HG02840 (cell line): Measurements from ENCODE around the gene CD82.
A peak's percentile ranks its signal among the peaks of the same experiment; 100 is the strongest.

ENCODE experiments used
- ATAC-seq: cut with Tn5 transposase; IDR thresholded peaks from one replicate; pipeline ENCODE4 v1.9.1; 2021; ENCODE audit warnings: mild to moderate bottlenecking, moderate library complexity, moderate number of reproducible peaks; ENCODE audit not compliant: unreplicated experiment, low FRiP score

Gene CD82

DNA sequence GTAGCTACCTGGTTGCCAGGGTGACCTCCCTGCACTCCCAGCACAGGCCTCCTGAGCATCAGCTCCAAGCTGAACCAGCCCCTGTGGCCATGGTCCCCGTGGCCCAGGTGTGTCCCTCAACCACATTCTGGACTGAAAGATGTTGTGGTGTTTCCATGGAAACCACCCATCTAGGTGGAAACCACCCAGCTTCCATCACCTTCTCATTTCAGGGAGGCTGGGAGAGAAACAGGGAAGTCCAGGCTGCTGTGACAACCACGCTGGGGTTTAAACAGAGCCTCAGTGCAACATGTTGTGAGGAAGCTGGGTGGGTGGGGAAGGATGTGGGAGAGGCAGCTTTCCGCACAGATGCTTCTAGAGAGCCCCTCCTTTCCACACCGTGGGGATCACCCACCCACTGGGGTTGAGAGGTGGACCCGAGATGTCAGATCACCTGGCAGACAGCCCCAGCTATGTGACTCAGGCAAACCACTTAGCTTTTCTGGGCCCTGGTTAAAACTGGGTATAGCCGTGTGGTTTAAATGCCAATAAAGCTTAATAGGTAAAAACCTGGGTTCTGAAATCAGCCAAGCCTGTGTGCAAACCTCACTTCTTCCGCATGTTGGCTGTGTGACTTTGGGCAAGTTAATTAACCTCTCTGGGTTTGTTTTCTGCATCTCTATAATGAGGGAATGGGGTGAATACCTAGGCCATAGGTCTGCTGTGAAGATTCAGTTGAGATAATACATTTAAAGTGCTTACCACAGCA lies 46.4 kb downstream of the CD82 start:
- peak; percentile 39 for ATAC-seq

DNA sequence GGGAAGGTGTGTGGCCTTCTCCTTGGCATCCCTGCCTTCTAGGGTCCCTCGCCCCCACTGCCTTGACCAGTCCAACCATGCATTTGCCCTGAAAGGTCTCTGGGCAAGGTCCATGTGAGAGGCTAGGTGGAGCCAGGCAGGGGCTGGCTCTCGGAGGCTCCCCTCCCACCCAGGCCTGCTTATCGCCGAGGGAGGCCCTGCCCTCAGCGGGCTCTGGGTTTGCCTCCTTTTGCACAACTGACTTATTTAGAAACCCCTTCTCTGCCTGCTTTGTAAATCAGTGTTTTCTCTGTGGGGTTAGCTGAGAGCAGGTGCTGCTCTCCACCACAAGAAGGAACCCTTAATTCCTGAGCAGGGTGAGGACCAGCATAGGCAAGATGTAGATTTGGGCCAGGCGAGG lies 47.7 kb downstream of the CD82 start:
- ATAC-seq, result no peak

DNA sequence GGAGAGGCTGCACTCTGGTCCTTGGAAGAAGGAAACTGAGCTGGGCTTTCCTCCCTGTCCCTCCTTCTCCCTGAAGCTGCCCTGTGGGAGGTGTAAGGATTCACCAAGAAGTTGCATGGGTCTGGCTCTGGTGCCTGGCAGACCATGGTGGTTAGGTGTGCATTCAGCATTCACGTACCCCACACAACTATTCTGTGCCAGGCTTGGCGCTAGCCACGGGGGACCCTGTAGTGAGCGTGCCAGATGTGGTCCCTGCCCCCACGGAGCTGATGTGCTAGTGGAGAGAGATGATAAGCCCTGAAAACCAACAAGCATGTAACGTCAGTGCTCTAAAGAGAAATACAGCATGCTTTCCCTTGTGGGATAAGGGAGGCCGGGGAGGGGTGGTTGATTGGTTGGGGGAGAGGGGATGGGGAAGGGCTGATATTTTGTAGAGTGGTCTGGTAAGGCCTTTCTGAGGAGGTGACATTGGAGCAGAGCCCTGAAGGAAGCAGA lies 48.9 kb downstream of the CD82 start:
- no peak for ATAC-seq

DNA sequence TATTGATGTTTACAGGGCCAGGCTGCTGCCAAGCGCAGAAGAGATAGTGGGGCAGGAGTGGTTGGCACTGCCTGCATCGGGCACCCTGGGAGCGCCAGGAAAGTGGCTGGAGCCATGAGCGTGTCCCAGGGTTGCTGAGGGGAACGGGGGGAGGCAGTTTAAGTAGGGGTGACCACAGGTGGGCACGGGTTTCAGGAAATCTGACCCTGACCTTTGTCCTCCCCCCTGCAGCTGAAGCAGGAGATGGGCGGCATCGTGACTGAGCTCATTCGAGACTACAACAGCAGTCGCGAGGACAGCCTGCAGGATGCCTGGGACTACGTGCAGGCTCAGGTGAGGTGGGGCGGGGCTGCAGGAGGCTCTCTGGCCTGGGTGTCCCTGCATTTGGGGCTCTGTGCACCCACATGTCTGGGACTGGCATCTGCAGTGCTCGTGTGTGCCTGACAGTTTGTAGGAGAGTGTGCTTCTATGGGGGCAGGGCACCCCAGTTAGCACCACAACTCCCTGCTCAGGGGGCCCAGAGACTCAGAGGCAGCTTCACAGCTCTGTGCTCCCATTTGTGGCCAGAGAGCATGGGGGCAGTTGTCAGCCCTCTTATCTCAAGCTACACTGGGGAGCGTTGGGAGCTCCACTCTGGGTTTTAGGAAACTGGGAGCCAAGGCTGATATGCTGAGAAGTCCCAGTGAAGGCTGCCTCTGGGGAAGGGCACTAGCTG lies 49.7 kb downstream of the CD82 start:
- ATAC-seq, result no peak

DNA sequence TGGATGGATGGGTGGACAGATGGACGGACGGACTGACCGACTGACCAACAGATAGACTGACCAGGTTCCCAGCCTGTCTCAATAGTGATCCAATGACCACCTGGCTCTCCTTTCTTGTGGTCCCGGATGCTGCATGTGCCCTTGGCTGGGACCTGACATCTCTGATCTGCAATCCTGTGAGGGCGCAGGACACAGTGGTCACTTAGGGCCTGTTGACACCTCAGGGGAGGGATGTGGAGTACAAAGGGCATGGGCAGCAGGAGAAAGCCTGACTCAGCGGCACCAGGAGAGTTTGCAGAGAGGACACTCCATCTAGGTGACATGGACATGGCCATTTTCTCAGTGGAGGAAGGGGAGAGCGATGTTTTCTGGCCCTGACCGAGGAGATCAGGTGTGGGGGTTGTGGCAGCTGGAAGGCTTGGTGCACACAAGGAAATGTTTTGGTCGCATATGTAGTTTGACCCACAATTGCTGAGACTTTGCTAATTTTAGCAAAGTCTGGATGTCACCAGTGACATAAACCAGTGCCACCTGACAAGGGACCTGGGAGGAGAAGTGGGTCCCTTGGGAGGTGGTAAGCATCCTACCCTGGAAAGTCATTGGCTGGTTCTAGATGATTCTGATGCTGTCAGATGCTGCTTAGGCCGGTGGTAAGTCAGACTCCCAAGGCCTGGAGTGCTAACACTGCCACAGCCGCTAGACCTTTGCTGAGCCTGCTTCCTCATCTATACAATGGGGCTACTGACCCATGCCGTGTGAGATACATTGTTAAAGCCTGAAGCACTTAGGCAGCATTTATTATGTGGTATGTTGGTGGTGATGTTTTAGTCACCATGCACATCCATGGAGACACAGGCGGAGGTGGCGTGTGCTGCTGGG lies 50.7 kb downstream of the CD82 start:
- ATAC-seq, result no peak

DNA sequence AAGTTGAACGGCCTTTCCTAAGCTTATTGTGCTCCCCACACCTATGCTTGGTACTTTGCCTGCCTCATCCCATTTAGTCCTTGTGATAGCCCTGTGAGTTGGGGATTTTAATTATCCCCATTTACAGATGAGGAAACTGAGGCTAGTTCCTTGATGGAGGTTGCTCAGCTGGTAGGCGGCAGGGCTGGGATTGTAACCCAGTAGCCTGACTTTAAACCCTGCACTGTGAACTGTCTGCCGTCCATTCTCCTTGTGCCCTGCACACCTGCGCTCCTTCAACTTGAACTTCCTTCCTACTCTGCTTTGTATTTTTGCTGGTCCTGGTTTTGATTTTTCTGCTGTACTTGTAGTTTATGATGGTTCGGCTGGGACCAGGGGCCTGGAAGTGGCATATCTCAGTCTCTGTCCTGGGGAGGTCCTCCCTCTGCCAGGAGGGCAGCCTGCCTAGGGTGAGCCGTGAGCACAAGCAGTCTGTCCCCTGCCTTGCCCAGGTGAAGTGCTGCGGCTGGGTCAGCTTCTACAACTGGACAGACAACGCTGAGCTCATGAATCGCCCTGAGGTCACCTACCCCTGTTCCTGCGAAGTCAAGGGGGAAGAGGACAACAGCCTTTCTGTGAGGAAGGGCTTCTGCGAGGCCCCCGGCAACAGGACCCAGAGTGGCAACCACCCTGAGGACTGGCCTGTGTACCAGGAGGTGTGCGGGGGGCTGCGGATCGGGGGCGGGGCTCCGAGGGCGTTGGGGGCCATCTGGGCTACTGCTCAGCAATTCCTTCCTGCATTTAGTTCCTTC lies 52.4 kb downstream of the CD82 start:
- no peak for ATAC-seq

DNA sequence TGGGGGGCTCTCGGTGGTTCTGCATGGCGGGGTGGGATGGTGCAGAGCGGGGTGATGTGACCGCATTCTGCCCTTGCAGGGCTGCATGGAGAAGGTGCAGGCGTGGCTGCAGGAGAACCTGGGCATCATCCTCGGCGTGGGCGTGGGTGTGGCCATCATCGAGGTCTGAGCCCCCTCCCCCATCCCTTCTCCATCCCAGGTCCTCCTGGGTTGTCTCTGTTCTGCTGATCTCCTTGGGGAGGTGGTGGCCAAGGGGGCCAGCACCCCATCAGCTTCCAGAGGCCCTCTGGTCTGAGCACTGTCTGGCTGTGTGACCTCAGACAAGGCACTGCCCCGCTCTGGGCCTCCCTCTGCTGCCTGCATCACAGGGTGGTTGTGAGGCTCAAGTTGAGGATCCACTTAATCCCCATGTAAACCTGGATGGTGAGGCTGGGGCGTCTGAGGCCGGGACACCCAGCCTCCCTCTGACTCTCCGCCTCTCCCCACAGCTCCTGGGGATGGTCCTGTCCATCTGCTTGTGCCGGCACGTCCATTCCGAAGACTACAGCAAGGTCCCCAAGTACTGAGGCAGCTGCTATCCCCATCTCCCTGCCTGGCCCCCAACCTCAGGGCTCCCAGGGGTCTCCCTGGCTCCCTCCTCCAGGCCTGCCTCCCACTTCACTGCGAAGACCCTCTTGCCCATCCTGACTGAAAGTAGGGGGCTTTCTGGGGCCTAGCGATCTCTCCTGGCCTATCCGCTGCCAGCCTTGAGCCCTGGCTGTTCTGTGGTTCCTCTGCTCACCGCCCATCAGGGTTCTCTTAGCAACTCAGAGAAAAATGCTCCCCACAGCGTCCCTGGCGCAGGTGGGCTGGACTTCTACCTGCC lies 53.3 kb downstream of the CD82 start:
- no peak for ATAC-seq

DNA sequence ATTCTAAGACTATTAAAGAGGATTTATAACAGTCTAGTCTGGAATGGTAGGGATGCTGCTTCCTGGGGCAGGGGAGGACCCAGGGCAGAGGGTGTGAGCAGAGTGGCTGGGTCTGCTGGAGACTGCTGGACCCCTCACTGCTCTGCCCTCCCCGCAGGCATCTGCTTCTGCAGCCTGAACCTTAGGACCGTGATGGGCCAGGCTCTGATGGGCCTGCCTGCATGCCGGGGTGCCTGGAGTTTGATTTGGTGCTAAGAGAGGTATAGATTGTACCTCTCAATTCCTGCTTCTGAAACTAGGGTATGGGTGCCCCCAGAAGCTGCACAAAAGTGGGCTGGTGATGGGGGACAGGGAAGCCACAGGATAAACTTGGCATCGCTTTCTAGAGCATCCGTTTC lies 54.9 kb downstream of the CD82 start:
- ATAC-seq, result no peak

DNA sequence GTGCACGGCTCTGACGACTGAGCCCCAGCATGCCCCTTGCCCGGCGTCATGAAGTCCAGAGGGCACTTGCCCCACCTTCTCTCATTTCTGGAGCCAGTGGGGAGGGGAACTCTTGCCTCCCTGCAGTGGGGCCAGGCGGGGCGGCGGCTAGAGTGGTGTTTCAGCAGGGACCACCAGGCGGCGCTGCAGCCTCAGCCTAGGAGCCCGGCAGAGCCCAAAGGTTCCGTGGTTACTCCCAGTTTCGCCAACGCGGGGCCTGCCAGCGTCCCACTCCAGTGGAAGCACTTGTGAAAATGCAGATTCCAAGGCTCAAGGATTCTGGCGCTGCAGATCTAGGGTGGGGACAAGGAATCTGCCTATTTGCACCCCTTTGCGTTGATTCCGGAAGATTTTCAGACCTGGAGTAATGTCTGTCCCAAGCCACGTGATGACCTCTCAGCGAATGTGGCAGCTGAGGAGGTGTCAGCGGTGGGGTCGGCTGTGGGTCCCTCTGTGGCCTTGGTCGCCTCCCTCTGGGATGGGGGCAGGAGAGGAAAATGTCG lies 55.7 kb downstream of the CD82 start:
- ATAC-seq, result no peak

DNA sequence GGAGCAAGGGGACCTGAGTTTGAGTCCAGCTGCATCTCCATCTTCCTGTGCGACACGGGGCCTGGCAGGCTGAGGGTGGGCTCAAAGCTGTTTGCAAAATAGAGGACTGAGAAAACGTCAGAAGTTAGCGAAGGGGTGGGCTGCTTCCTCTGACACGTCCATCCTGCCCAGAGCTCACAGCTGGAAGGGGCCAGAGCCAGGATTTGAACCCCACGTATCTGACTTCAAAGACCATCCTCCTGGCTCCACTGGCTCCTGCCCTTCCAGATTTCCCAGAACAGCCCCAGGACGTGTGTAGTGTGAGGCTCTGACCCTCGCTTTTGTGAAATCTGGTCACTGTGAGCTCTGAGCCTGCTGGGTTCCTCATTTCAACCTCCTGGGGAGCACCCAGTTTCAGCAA lies 56.3 kb downstream of the CD82 start:
- ATAC-seq, result no peak

DNA sequence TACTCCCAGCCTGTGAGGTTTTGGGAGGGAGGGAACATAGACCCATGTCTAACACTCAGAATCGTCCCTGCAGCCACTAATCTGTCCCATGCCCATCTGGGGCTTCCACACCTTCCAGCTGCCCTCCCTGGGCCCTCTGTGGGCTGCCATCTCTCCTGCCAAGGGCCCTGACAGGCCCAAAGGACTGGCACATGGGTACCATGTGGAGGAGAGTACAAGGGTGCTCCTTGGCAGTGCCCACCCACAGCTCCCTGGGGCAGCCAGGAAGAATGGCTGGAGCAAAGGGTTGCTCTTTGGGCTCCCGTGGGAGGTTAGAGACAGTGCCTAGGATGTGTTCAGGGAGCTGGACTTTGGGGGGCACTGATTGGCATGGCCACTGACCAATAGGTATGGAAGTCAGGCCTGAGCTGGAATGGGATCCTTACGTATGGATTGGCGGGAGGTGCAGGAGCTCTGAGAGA lies 56.8 kb downstream of the CD82 start:
- no peak for ATAC-seq

DNA sequence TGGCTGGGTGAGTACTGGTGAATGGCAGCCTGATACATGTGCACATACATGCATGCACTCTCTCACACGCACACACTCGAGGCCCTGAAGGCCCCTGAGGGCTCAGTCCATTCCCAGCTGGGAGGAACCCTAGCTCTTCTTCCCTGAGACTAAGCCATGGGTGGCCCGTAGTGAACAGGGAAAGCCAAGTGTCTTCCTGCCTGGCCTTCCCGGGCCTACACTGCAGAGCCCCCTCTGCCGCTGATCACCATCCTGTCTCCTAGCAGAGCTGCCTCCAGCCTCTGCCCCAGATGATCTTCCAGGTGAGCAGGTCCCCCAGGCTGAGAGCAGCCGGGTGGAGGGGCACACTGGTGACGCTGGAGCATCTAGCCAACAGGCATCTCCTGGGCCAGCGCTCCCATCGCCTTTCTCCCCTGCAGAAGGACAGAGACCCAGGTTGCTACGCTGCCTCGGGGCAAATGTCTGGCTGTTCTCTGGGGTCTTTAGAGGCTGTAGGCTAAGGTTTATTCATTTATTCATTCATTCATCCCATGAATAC lies 57.3 kb downstream of the CD82 start:
- ATAC-seq, result no peak

DNA sequence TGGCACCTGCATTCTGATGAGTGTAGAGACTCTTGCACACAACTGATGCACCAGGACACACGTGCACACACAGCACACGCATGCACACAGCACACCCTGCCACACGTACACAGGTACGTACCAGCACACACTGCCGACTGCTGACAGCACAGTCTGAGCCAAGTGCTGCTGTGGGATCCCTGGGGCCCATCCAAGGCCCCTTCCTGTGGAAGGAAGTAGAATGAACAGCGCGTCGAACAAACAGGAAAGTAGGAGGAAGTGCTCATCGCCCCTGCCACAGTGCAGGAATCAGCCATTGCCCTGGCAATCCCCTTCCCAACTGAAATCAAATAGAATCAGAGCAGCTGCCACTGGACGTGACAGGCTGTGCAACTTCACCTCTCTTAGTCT lies 57.9 kb downstream of the CD82 start:
- no peak for ATAC-seq

DNA sequence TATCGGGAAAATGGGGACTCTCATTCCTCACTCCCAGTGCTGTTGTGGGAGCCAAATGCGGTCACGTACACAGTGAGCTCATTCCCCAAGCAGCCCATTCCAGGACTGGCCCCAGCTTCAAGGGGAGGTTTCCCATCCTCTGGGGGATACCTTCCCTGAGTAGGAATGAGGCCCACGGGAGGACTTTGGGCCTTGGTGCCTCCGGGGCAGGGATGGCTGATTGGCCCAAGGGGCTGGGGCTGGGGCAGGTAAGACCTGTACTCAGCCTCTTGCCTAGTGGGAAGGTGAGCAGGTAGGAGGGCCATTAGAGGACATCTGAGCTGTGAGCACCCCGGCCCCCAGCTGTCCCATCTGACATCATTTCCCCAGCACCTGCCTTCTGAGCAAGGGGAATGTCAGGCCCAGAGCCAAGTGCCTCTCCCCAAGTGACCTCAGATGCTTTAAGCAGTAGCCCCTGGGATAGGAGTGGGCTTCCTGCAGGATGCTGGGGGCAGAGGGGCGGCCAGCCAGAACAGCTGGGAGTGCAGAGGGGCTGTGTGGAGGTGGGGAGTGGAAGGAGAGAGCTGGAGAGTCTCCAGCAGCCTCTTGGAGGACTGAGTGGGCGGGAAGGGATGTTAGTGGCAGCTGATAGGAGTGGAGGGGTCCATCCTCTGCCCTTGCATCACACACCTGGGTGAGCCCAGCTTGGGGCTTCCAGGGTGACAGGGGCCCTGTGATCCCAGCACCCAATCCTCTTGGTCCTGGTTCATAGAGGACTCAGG lies 58.4 kb downstream of the CD82 start:
- no peak for ATAC-seq

DNA sequence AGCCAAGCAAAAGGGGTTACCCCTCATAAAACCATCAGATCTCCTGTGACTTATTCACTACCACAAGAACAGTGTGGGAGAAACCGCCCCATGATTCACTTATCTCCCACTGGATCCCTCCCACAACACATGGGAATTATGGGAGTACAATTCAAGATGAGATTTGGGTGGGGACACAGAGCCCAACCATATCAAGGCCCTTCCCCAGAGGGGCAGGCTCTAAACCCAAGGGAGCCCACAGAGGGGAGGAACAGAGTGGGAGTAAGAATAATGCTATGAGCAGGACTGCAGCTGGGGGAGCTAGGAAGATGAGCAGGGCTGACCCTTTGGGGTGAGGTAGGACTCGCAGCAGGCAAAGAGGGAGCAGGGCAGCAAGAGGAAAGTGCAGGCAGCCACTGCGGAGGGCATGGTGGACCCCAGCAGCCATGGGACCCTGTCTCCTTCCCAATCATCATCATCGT lies 59.3 kb downstream of the CD82 start:
- ATAC-seq, result no peak

DNA sequence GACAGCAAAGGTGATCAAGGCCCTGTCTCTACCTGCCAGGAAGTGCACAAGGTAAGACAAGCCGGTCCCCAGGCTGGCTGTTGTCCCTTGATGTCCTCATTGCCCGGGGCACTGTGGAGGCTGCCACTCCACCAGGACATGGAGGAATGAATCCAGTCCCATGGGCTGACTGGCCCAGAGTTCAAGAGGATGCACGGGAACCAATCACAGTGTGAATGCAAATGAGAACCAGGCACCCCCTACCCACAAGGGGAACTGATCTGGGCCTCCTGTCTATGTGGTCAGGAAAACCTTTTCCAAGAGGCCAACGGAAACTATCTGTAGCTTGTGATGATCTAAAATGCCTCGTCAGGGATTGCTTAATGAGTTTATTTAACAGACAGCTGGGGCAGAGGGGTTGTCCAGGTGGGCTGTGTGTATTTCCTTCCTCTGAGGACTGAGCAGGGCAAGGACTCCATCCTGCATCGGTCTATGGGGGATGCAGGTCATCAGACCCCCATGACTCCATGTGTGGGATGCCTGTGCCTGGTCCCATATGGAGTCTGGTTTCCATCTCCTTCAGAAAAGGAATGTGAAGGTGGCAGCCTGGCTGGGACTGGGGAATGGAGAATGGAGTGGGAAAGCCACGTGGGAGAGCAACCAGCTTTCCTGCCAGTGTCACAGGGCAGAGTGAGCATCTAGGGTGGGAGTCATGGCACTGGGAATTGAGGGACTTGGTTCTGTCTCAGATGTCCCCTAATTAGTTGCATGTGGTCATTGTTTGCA lies 60.5 kb downstream of the CD82 start:
- ATAC-seq, result no peak

DNA sequence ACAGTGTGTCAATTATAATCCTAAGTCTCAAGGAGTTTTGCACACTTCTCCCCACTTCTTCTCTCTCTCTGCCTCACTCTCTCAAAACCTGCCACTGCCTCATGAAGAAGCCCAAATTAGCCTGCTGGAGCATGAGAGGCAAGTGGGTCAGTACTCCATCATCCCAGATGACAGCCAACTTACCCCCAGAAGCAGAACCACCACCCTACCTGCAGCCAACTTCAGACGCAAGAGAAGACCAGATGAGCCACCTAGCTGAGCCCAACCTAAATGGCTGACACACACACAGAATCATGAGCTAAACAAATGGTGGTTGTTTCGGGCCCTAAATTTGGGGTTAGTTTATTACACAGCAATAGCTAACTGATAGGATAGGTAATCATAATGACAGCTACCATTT lies 61.2 kb downstream of the CD82 start:
- no peak for ATAC-seq
